ENCODE measurements around the gene RNASE4. TPM values are rescaled to one million over a fixed set of nuclear protein-coding genes. Genes with fewer than 3 reads are reported as not detected.

Gene RNASE4
- total RNA-seq, 1 experiment from 2014 or later = 3.9 TPM

DNA sequence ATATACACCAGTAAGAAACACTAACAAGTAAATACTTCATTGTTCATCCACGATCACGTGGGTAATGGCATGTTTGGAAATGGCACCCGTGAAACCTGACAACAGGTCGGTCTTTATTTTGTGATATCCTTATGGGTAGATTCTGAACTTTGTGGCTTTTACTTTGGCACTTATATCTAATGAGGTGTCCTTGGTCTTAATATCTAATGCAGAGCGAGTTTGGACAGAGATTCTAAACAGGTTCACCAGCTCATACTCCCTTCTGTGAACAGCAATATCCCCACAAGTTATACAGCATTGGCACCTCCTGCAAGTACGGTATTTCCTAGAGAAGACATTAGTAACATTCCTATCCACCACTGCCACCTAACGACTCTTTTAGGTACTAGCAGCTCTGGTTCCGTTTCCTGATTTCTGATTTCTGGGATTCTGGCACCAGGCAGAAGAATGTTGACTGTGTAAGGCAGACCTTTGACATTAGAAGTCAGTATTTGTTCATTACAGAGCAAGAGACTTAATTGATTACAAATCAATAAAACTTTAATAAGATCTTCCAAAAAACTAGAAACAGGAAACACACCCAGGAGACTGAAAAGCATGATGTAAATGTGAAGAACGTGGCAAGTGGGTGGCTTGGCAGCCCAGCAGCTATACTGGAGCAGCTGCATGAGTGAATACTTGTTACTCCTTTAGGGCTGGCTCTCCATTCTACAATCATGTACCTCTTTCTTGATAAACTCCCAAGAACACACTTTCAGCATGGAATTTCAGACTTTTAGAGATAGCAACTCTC is 6.7 kb downstream of the RNASE4 start:
- Histone ChIP-seq H3K36me3 (ENCODE audit: control insufficient read depth in 1 of 2, insufficient read depth in 2 of 2, low read length in 2 of 2) (no peaks in the 10 kb centered on the region), H3K4me1 (ENCODE audit: control insufficient read depth in 1 of 2, insufficient read depth in 2 of 2, low read length in 2 of 2) (peaks cover 0 to 8% of the 10 kb centered on the region in 2 experiments; a peak in 2 of 4 replicates), H3K4me2 (ENCODE audit: low read length) (peak overlapping the region; percentile 32; the same call in 1 of the 2 replicates), H4K20me1 (ENCODE audit: insufficient read depth) (no peaks in the 10 kb centered on the region), H3K27me3 (ENCODE audit: insufficient read depth, low read length) (no peaks in the 10 kb centered on the region), H2AFZ (ENCODE audit: low read depth, low read length, poor library complexity, severe bottlenecking) (peak overlapping the region; percentile 51), H3K9me3 (ENCODE audit: control insufficient read depth in 1 of 2, insufficient read depth in 1 of 2, low read depth in 1 of 2, low read length in 2 of 2) (no peaks in the 10 kb centered on the region), H3K9ac (ENCODE audit: low read length) (no peak overlapping the region), H3K79me2 (ENCODE audit: insufficient read depth, low read length) (no peaks in the 10 kb centered on the region), H3K4me3 (replicated peaks in 1 of 2; ENCODE audit: low read depth in 1 of 2, low read length in 2 of 2) (no peak overlapping the region), H3K9me2 (ENCODE audit: insufficient read depth) (no peaks in the 10 kb centered on the region), H3K27ac (ENCODE audit: low read depth, low read length) (no peak overlapping the region)
- intact Hi-C loops (cut with micrococcal nuclease) = loop anchor here (1.0 to 2.0 kb wide), 3 partner anchors 28 to 160 kb away; no protein-coding TSS in a partner anchor
- CTCF ChIA-PET = interaction anchor here (0.7 to 3.1 kb wide), 18 partner anchors 10 to 348 kb away, joined by 3 to 32 read pairs (median 5); partner anchors contain the start of gene PARP2
- BruUV-seq (replicated peaks) = no TSS peak
- peak; percentile 60 for DNase-seq (ENCODE audit: low read depth, low spot score)
- RAD21 ChIA-PET (ENCODE audit: low non-redundant PET in 1 of 2, low total read pairs in 2 of 2, uncharacterized antibody in 2 of 2, unreplicated experiment in 2 of 2) = interaction anchor here (0.6 to 1.5 kb wide), 5 partner anchors 28 to 368 kb away, joined by 3 to 7 read pairs (median 5); no protein-coding TSS in a partner anchor
- POLR2A ChIA-PET = interaction anchor here (0.9 to 1.0 kb wide), 2 partner anchors 34 to 78 kb away, joined by 3 to 4 read pairs; no protein-coding TSS in a partner anchor
- TF ChIP-seq ZNF274 (IDR thresholded peaks at IDR 0.05; ENCODE audit: low read depth, low read length) (no peak), CTCF (IDR thresholded peaks at IDR 0.05 in 2 of 3, conservative IDR thresholded peaks at IDR 0.05 in 1 of 3; ENCODE audit: borderline replicate concordance in 1 of 3, insufficient read depth in 1 of 3, low read depth in 2 of 3, low read length in 2 of 3) (peak; percentile 84 to 89 (median 86)), SP1 (IDR thresholded peaks at IDR 0.05; ENCODE audit: low read depth) (no peak), SIN3A (IDR thresholded peaks at IDR 0.05; ENCODE audit: low read depth) (no peak), POLR2AphosphoS5 (IDR thresholded peaks at IDR 0.05; ENCODE audit: low read depth, low read length) (no peak), RAD21 (IDR thresholded peaks at IDR 0.05; ENCODE audit: low read depth) (peak; percentile 84)
- ATAC-seq = peak; percentile 93
